Astrocyte (in vitro differentiated cells and primary cell): ENCODE results near the gene ITGAE.

ENCODE experiments used
- EZH2 ChIP-seq: IDR thresholded peaks from 2 replicates; pipeline ENCODE4 v1.6.1; 2012; ENCODE audit warnings: mild to moderate bottlenecking, low read length, inconsistent platforms; ENCODE audit not compliant: insufficient read depth
- TF ChIP-seq, protein P1 (sequence below): IDR thresholded peaks from 2 replicates; pipeline ENCODE4 v1.5.1; 2011; ENCODE audit warnings: low read depth, mild to moderate bottlenecking, inconsistent platforms, low read length, moderate library complexity; ENCODE audit not compliant: insufficient read depth

GRCh38 chr17:3762922-3763776, 37.8 kb downstream of the ITGAE start:
- TF ChIP-seq, protein P1, sequence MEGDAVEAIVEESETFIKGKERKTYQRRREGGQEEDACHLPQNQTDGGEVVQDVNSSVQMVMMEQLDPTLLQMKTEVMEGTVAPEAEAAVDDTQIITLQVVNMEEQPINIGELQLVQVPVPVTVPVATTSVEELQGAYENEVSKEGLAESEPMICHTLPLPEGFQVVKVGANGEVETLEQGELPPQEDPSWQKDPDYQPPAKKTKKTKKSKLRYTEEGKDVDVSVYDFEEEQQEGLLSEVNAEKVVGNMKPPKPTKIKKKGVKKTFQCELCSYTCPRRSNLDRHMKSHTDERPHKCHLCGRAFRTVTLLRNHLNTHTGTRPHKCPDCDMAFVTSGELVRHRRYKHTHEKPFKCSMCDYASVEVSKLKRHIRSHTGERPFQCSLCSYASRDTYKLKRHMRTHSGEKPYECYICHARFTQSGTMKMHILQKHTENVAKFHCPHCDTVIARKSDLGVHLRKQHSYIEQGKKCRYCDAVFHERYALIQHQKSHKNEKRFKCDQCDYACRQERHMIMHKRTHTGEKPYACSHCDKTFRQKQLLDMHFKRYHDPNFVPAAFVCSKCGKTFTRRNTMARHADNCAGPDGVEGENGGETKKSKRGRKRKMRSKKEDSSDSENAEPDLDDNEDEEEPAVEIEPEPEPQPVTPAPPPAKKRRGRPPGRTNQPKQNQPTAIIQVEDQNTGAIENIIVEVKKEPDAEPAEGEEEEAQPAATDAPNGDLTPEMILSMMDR, result no peak
- TF ChIP-seq EZH2, result no peak
